ENCODE results near the gene PLEKHA6. TPM values are rescaled to one million over a fixed set of nuclear protein-coding genes. Genes with fewer than 3 reads are reported as not detected.

The PLEKHA6 gene
- total and polyA plus RNA-seq, 2 of the 8 experiments (the other 6 are each of a cell fraction or from before 2014, with no cell fraction given), result 4.8 to 20.2 TPM

- Histone ChIP-seq H4K91ac (replicated peaks; ENCODE audit: insufficient read length, low read length) (no peak overlapping the region), H3K18ac (ENCODE audit: extremely low read depth, low read length) (no peak overlapping the region), H2BK20ac (ENCODE audit: low read length) (no peak overlapping the region), H2BK5ac (ENCODE audit: low read depth, low read length) (no peak overlapping the region), H4K8ac (ENCODE audit: extremely low read depth, insufficient read depth, low read length) (no peak overlapping the region), H3K56ac (replicated peaks; ENCODE audit: insufficient read length, low read depth, low read length) (no peak overlapping the region), H3K23ac (ENCODE audit: insufficient read length) (no peak overlapping the region), H4K20me1 (replicated peaks in 1 of 2; ENCODE audit: control insufficient read depth in 1 of 2, insufficient read depth in 2 of 2, low read length in 2 of 2) (no peaks in the 10 kb centered on the region), H3K79me1 (ENCODE audit: low read depth, low read length) (no peaks in the 10 kb centered on the region), H3K14ac (ENCODE audit: insufficient read length) (no peak overlapping the region), H3K36me3 (ENCODE audit: control insufficient read depth in 2 of 4, insufficient read depth in 4 of 4, low read length in 3 of 4) (no peaks in the 10 kb centered on the region), H2BK12ac (ENCODE audit: low read depth, low read length) (no peak overlapping the region), H3K9ac (replicated peaks in 1 of 4; ENCODE audit: extremely low read depth in 1 of 4, low read depth in 3 of 4, low read length in 3 of 4) (no peak overlapping the region), H3K4me2 (ENCODE audit: insufficient read depth in 1 of 2, low read depth in 2 of 2, low read length in 2 of 2) (no peak overlapping the region), H3K4me3 (ENCODE audit: extremely low read depth in 1 of 4, insufficient read depth in 2 of 4, low read depth in 3 of 4, low read length in 4 of 4) (no peak overlapping the region), H3K27me3 (replicated peaks in 1 of 4; ENCODE audit: control insufficient read depth in 3 of 4, extremely low read depth in 1 of 4, insufficient read depth in 3 of 4, low read length in 3 of 4) (peaks cover 0 to 2% (median 0%) of the 10 kb centered on the region in 4 experiments; a peak in 3 of 7 replicates), H4K5ac (ENCODE audit: insufficient read length, low read depth, low read length) (no peak overlapping the region), H3K27ac (ENCODE audit: low read depth, low read length) (no peak overlapping the region), H3K79me2 (ENCODE audit: control insufficient read depth in 1 of 2, insufficient read depth in 2 of 2, low read length in 2 of 2) (no peaks in the 10 kb centered on the region), H2BK120ac (replicated peaks; ENCODE audit: low read depth, low read length) (no peak overlapping the region), H2AK5ac (ENCODE audit: low read depth, low read length) (no peak overlapping the region), H2AFZ (ENCODE audit: low read length) (no peak overlapping the region), H2BK15ac (ENCODE audit: low read length) (no peak overlapping the region), H3K23me2 (ENCODE audit: low read depth, low read length) (no peaks in the 10 kb centered on the region), H3K4me1 (replicated peaks in 1 of 4; ENCODE audit: control insufficient read depth in 3 of 4, insufficient read depth in 4 of 4, low read length in 3 of 4) (peaks cover 25 to 45% (median 39%) of the 10 kb centered on the region in 4 experiments), H3K9me3 (ENCODE audit: insufficient read depth in 2 of 2, low read depth in 1 of 2, low read length in 1 of 2) (no peaks in the 10 kb centered on the region), H3K4ac (replicated peaks; ENCODE audit: insufficient read length, low read depth, low read length) (no peak overlapping the region)
- no peak for DNase-seq (ENCODE audit: low read depth in 1 of 2, low spot score in 2 of 2)
- ChIA-PET CTCF (ENCODE audit: partially characterized antibody) (interaction anchor here (1.0 to 8.1 kb wide), 8 partner anchors 11 to 468 kb away, joined by 3 to 110 read pairs (median 5); partner anchors contain the start of gene PLEKHA6), POLR2A (ENCODE audit: partially characterized antibody) (interaction anchor here (1.7 kb wide), 1 partner anchor 12 kb away, joined by 5 read pairs; no protein-coding TSS in a partner anchor)
- no peak for FAIRE-seq
- TF ChIP-seq SP2 (IDR thresholded peaks at IDR 0.05; ENCODE audit: low read length) (no peak), SIX5 (IDR thresholded peaks at IDR 0.05; ENCODE audit: low read depth, low read length) (no peak), CREB1 (IDR thresholded peaks at IDR 0.05) (no peak), SP4 (IDR thresholded peaks at IDR 0.05; ENCODE audit: low read length) (no peak), HDAC2 (IDR thresholded peaks at IDR 0.05; ENCODE audit: borderline replicate concordance in 1 of 2, low read depth in 2 of 2, low read length in 2 of 2) (no peak), CBX5 (IDR thresholded peaks at IDR 0.05; ENCODE audit: low read depth, low read length) (no peak), ZNF274 (IDR thresholded peaks at IDR 0.05; ENCODE audit: borderline replicate concordance, extremely low read depth, low read length) (no peak), POLR2A (IDR thresholded peaks at IDR 0.05; ENCODE audit: control extremely low read depth in 1 of 2, low read depth in 2 of 2, low read length in 2 of 2) (no peak), E2F6 (IDR thresholded peaks at IDR 0.05) (no peak), RXRA (IDR thresholded peaks at IDR 0.05; ENCODE audit: insufficient read depth, low read depth, low read length) (no peak), POLR2AphosphoS5 (IDR thresholded peaks at IDR 0.05; ENCODE audit: low read depth, low read length) (no peak), SIN3A (conservative IDR thresholded peaks at IDR 0.05 in 1 of 2, IDR thresholded peaks at IDR 0.05 in 1 of 2; ENCODE audit: low read depth in 1 of 2, low read length in 2 of 2) (no peak), CTCF (IDR thresholded peaks at IDR 0.05; ENCODE audit: control extremely low read depth in 1 of 3, insufficient read depth in 1 of 3, low read depth in 1 of 3, low read length in 3 of 3) (no peak)
These were observed 20.2 kb downstream of the PLEKHA6 start for GRCh38 chr1:204339541-204339940.
